Lung (tissue), 12 donors: Measurements from ENCODE around the gene BCAT1. TPM values are rescaled to one million over a fixed set of nuclear protein-coding genes. Genes with fewer than 3 reads are reported as not detected.

Experiments used
- ATAC-seq: fragments of 200-7000 bp; cut with Tn5 transposase; one replicate; pipeline ENCODE4 v1.9.1; 2020; ENCODE audit warnings: moderate number of reproducible peaks; ENCODE audit not compliant: insufficient read depth, low FRiP score
- DNase-seq, 3 donors: peaks; one replicate each; pipeline ENCODE4 v3.0.0-alpha.2; 2013 to 2017
- H3K27ac ChIP-seq, 2 donors: one replicate each; pipeline ENCODE4 v1.5.1; 2013; ENCODE audit warnings: mild to moderate bottlenecking in 2 of 2, moderate library complexity in 2 of 2, control low read depth in 1 of 2, inconsistent platforms in 1 of 2, low read depth in 1 of 2, low read length in 1 of 2
- H3K27me3 ChIP-seq, 3 donors: one replicate each; pipeline ENCODE4 v1.5.1; 2013; ENCODE audit warnings: low read length in 2 of 3; ENCODE audit not compliant: control insufficient read depth in 3 of 3, insufficient read depth in 3 of 3
- H3K36me3 ChIP-seq, 4 donors: one replicate each; pipeline ENCODE4 v1.5.1; 2013; ENCODE audit warnings: low read length in 4 of 4, mild to moderate bottlenecking in 1 of 4, moderate library complexity in 1 of 4; ENCODE audit not compliant: control insufficient read depth in 4 of 4, insufficient read depth in 4 of 4
- H3K4me1 ChIP-seq, 5 donors: one replicate each; pipeline ENCODE4 v1.5.1; 2013; ENCODE audit warnings: low read length in 5 of 5, mild to moderate bottlenecking in 2 of 5, moderate library complexity in 1 of 5; ENCODE audit not compliant: control insufficient read depth in 5 of 5, insufficient read depth in 5 of 5
- H3K4me3 ChIP-seq: one replicate; pipeline ENCODE4 v1.5.1; 2013; ENCODE audit warnings: mild to moderate bottlenecking, control low read depth, moderate library complexity
- H3K9ac ChIP-seq, 2 donors: one replicate each; pipeline ENCODE4 v1.5.1; 2013; ENCODE audit warnings: low read length in 2 of 2, control low read depth in 1 of 2; ENCODE audit not compliant: insufficient read depth in 1 of 2
- H3K9me3 ChIP-seq, 4 donors: one replicate each; pipeline ENCODE4 v1.5.1; 2013; ENCODE audit warnings: low read length in 3 of 4, mild to moderate bottlenecking in 1 of 4, moderate library complexity in 1 of 4; ENCODE audit not compliant: control insufficient read depth in 4 of 4, insufficient read depth in 3 of 4
- CTCF ChIP-seq: IDR thresholded peaks from 2 replicates; pipeline ENCODE4 v1.5.1; 2012; ENCODE audit warnings: mild to moderate bottlenecking; ENCODE audit errors: control extremely low read depth, extremely low read depth
- WGBS, 2 donors: extraction: QIAGEN DNeasy Blood & Tissue Kit; methylation state at CpG; one replicate each; pipeline ENCODE4 v1.1.7; 2013; 5-methylcytosine and 5-hydroxymethylcytosine counted together
- polyA plus RNA-seq, 2 donors: library from polyadenylated mRNA; stranded (reverse); fragments of 200-250 nt; gene quantifications; one replicate each; pipeline ENCODE4 v1.2.1, GENCODE V29; 2013
- total RNA-seq, 2 donors: library from RNA; depleted of rRNA in 1 of 2; stranded (reverse); fragments of >200 nt in 1 of 2; gene quantifications; one replicate each; pipeline ENCODE4 v1.2.1, GENCODE V29; 2014 to 2021
- donor health status: control.
- donor health status: control.
- donor health status: Bipolar disorder and iron deficiency.
- donor health status: healthy.
- donor health status: DM: yes; HTN: yes; CAD: no.

The BCAT1 gene
- total and polyA plus RNA-seq, 4 donors = 11.7 to 94.9 (median 40.9) TPM

DNA sequence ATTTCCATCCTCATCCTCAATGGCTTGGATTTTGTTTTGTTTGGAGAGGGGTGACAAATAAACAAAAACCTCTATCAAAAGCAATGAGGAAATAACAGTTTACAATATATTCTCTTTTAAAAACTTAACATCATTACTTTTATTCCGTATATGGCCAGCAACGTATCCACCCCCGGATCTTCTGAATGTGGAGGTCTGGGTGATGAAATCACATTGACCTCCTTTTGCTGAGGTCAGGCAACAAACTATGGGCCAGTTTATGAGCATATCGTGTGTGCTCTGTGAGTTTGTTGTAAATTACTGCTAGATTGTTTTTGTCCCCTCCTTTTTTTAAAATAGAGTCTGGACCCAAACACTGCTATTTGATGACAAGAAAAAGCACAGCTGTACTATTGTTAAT is 178.1 kb downstream of the BCAT1 start:
- peaks cover 0 to 11% (median 2%) of the 10 kb centered on the region in 4 donors for H3K9me3 ChIP-seq
- peaks cover 0 to 38% (median 12%) of the 10 kb centered on the region in 5 donors for H3K4me1 ChIP-seq
- no peaks in the 10 kb centered on the region for H3K27me3 ChIP-seq
- no peaks in the 10 kb centered on the region for H3K36me3 ChIP-seq
- DNase-seq (peak; percentile 79 to 94 (median 91)), ATAC-seq (no peak)
- WGBS, 2 donors = 63 to 71% methylated on average over 4 of the region's 4 CpGs
- no peak overlapping the region for H3K9ac ChIP-seq
- no peak for TF ChIP-seq CTCF
- no peak overlapping the region for H3K4me3 ChIP-seq
- no peak overlapping the region for H3K27ac ChIP-seq

DNA sequence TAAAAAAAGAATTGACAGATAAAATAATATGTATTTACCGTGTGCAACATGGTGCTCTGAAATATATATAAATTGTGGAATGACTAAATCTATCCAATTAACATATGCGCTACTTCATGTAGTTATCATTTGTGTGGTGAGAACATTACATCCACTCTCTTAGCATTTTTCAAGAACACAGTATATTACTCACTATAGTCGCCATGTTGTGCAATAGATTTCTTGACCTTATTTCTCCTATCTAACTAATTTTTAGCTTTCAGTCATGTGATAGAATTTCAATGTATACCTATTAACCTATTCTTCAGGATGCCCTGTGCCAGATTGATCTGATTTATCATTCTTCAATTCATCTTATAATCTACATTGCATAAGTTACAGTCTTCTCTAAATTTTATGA is 178.6 kb downstream of the BCAT1 start:
- DNase-seq (no peak), ATAC-seq (no peak)
- Histone ChIP-seq H3K4me3 (no peak overlapping the region), H3K9ac (no peak overlapping the region), H3K27ac (no peak overlapping the region), H3K9me3 (peaks cover 0 to 11% (median 2%) of the 10 kb centered on the region in 4 donors), H3K27me3 (no peaks in the 10 kb centered on the region), H3K4me1 (peaks cover 0 to 38% (median 12%) of the 10 kb centered on the region in 5 donors), H3K36me3 (no peaks in the 10 kb centered on the region)
- no peak for TF ChIP-seq CTCF
- WGBS, 2 donors = 87 to 91% methylated on average over 3 of the region's 3 CpGs

DNA sequence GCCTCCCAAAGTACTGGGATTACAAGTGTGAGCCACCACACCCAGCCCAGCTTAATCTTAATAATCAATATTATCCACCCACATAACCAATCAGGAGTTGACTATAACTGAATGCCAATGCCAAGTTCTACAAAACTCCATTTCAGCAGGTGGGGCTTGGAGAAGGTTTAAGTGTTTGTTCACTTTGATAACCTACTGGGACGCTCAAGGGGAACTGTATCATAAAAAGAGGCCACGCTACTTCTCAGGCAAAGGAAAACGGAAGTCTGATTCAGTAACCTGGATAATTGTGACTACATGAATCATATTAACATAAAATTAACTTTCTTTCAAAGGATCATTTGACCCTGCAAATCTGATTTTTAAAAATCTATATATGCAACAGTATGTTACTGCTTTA is 179.2 kb downstream of the BCAT1 start:
- no peak for TF ChIP-seq CTCF
- no peak for DNase-seq
- Histone ChIP-seq H3K4me3 (no peak overlapping the region), H3K36me3 (no peaks in the 10 kb centered on the region), H3K4me1 (peaks cover 0 to 38% (median 12%) of the 10 kb centered on the region in 5 donors), H3K9ac (no peak overlapping the region), H3K27ac (no peak overlapping the region), H3K27me3 (no peaks in the 10 kb centered on the region), H3K9me3 (peaks cover 0 to 11% (median 2%) of the 10 kb centered on the region in 4 donors)
- ATAC-seq = no peak
- WGBS, 2 donors = 70 to 76% methylated on average over 3 of the region's 3 CpGs

- ATAC-seq = no peak
- H3K4me3 ChIP-seq = no peak overlapping the region
- H3K36me3 ChIP-seq = no peaks in the 10 kb centered on the region
- H3K9ac ChIP-seq = no peak overlapping the region
- peaks cover 0 to 32% (median 7%) of the 10 kb centered on the region in 5 donors for H3K4me1 ChIP-seq
- peaks cover 0 to 11% (median 2%) of the 10 kb centered on the region in 4 donors for H3K9me3 ChIP-seq
- no peak for TF ChIP-seq CTCF
- no peak overlapping the region for H3K27ac ChIP-seq
- DNase-seq = no peak
- no peaks in the 10 kb centered on the region for H3K27me3 ChIP-seq
These were observed 180.5 kb downstream of the BCAT1 start for GRCh38 chr12:24768415-24768814.
